SH-SY5Y (cell line): ENCODE measurements around the gene AKAP6.

Experiments used
- GATA2 ChIP-seq: IDR thresholded peaks from 2 replicates; pipeline ENCODE4 v1.6.1; 2011; ENCODE audit warnings: mild to moderate bottlenecking, low read depth, low read length
- GATA3 ChIP-seq: IDR thresholded peaks from 2 replicates; pipeline ENCODE4 v1.6.1; 2011; ENCODE audit warnings: low read depth, mild to moderate bottlenecking, low read length, moderate library complexity

DNA sequence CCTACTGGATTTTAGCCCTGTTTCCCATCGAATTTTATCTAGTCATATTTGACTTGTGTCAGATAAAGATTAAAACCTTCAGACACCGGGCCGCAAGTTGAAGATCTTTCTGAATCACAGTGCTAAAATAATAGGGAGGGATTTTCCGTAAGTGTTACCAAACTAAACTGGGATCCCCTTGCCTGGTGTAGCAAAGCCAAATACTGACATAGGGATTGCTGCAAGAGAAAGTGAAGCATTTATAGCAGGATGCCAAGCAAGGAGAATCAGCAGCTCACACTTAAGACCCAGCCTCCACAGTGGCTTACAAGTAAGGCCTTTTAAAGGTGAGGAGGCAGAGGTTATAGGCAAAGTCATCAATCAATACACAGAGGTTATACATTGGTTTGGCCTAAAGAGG is 147.4 kb downstream of the AKAP6 start:
- TF ChIP-seq GATA3: no peak
- TF ChIP-seq GATA2: no peak
